HG02610 (cell line): Measurements from ENCODE around the gene TBC1D12.
"Not testable (repeated sequence)": the region's sequence is repeated elsewhere in the genome, so short reads cannot be mapped to it uniquely, and the experiment has no call there.

Experiments used
- ATAC-seq: cut with Tn5 transposase; IDR thresholded peaks from one replicate; pipeline ENCODE4 v1.9.1; 2021; ENCODE audit warnings: mild to moderate bottlenecking, moderate library complexity; ENCODE audit not compliant: unreplicated experiment

TBC1D12 gene

GRCh38 chr10:94450782-94451181, 48.4 kb downstream of the TBC1D12 start:
- no peak for ATAC-seq

- no peak for ATAC-seq
These were observed 49.7 kb downstream of the TBC1D12 start for GRCh38 chr10:94451883-94452519.

DNA sequence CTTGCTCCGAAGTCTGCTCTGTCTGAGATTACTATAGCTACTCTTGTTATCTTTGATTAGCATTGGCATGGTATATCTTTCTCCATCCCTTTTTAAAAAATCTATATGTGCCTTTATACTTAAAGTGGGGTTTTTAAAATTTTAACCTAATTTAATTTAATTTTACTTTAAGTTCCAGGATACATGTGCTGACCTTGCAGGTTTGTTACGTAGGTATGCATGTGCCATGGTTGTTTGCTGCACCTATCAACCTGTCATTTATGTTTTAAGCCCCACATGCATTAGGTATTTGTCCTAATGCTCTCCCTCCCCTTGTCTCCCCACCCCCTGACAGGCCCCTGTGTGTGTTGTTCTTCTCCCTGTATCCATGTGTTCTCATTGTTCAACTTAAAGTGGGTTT, 54.6 kb downstream of the TBC1D12 start:
- ATAC-seq = no peak

DNA sequence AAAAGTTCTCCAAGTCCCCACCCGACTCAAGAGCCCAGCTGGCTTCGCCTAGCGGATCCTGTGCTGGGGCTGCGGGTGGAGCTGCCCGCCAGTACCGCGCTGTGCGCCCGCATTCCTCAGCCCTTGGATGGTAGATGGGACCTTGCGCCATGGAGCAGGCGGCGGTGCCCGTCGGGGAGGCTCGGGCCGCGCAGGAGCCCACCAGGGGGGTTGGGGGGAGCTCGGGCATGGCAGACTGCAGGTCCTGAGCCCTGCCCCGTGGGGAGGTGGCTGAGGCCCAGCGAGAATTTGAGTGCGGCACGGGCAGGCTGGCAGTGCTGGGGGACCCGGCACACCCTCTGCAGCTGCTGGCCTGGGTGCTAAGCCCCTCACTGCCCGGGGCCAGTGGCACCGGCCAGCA, 57.0 kb downstream of the TBC1D12 start:
- no peak for ATAC-seq

DNA sequence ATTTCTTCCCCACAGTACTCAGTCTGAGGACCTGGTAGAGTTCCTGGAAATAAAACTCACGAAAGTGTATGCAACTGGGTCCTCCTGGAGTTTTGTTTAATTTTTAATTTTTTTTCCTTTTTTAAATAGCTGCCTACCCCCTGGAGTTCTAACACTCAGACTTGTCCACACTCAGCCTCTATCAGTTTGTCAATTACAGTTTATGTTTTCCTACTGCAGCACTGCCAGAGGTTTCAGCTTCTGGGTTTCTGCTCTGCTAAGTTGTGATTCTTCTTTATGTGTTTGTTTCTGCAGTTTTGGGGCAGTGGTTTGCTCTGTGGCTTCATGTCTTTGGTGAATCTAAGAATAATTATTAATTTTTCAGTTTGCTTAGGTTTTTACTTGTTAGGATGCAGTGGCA, 59.2 kb downstream of the TBC1D12 start:
- ATAC-seq = no peak

DNA sequence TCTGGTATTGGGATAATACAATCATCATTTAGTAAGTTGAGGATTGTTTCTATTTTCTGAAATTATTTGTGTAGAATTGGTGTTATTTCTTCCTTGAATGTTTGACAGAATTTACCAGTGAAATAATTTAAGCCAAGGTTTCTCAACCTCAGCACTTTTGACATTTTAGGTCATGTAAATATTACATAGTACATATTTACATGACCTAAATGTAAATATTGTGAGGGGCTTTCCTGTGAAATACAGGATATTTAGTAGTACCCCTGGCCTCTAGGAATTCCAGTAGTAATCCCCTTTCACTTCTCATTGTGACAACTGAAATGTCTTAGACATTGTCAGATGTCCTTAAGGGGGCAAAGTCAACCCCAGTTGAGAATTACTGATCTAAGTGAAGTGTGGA, 59.8 kb downstream of the TBC1D12 start:
- ATAC-seq = no peak

DNA sequence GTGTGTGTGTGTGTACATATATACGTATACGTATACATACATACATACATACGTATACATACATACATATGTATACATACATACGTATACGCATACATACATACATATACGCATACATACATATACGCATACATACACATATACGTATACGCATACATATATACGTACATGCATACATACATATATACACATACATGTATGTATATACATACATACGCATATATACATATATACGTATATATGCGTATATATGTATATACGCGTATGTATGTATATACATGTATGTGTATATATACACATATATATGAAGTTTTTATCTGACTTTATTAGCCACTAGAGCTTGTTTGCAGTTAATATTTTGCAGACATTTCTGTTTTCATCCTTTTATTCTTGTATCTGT, 63.3 kb downstream of the TBC1D12 start:
- ATAC-seq = no peak

GRCh38 chr10:94481410-94481809, 79.1 kb downstream of the TBC1D12 start:
- no peak for ATAC-seq

DNA sequence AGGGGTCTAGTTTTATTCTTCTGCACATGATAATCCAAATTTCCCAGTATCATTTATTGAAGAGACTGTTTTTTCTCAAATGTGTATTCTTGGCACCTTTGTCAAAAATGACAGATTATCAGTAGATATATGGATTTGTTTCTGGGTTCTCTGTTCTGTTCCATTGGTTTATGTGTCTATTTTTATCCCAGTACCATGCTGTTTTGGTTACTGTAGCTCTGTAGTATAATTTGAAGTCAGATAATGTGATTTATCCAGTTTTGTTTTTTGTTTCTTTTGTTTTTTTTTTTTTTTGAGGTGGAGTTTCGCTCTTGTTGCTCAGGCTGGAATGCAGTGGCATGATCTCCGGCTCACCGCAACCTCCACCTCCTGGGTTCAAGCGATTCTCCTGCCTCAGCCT, 81.6 kb downstream of the TBC1D12 start:
- ATAC-seq = no peak

- ATAC-seq = no peak
These were observed 82.8 kb downstream of the TBC1D12 start for GRCh38 chr10:94485094-94485493.

GRCh38 chr10:94487575-94487974, 85.2 kb downstream of the TBC1D12 start:
- ATAC-seq = no peak

GRCh38 chr10:94489107-94489506, 86.8 kb downstream of the TBC1D12 start:
- no peak for ATAC-seq

GRCh38 chr10:94489976-94490788, 87.8 kb downstream of the TBC1D12 start:
- no peak for ATAC-seq

DNA sequence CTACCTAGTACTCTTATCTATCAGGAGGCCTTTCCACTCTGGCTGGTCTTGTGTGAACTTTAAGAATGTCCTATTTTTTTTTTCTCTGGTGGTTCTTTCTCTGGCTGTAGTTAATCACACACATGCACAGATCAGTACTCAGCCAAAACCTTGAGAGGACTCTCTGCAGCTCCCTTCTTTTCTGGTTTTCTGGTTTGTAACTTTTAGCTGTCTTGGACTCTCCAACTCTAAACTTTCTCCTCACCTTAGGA, 88.4 kb downstream of the TBC1D12 start:
- no peak for ATAC-seq

DNA sequence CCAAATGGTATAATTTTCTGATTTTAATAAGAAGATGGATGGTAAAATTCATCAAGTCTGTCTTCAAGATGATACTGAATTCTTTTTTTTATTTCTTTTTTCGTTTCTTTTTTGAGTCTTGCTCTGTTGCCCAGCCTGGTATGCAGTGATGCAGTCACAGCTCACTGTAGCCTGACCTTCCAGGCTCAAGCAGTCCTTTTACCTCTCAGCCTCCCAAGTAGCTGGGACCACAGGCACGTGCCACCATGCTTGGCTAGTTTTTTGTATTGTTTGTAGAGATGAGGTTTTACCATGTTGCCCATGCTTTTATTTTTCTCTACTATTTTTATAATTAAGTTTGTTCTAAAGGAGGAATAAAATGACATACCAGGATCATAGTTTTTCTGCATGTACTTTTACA, 91.1 kb downstream of the TBC1D12 start:
- no peak for ATAC-seq

GRCh38 chr10:94496010-94496409, 93.7 kb downstream of the TBC1D12 start:
- ATAC-seq = peak; percentile 87

DNA sequence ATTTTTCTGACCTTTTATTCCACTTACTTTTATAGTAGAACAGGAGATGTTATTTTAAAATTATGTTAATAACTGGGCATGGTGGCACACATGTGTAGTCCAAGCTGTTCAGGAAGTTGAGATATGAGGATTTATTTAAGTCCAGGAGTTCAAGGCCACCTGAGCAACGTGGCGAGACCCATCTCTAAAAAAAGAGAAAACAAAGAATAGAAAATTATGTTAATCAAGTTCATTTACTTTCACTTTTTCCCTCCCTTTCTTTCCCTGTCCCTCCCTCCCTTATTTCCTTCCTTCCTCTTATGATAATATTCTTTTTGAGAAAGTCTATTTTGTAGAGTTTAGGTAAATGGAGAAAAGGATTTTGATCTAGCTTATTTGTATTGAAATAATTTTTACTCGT, 94.3 kb downstream of the TBC1D12 start:
- ATAC-seq = no peak

DNA sequence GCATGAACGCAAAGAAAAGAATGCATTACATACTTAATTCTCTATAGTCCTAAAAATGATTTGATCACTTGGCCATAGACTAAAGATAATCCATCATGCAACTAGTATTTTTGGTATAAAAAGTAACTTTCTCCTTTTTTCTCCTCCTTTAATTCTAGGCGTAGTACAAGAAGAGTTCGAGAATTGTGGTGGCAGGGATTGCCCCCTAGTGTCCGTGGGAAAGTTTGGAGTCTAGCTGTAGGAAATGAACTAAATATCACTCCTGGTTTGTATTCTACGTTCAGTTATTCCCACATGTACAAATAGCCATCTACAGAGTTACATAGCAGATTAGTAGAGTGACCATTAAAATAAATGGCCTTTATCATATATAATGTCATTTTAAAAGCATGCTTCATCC, 97.7 kb downstream of the TBC1D12 start:
- no peak for ATAC-seq

- no peak for ATAC-seq
These were observed 119.2 kb downstream of the TBC1D12 start for GRCh38 chr10:94521276-94522250.

DNA sequence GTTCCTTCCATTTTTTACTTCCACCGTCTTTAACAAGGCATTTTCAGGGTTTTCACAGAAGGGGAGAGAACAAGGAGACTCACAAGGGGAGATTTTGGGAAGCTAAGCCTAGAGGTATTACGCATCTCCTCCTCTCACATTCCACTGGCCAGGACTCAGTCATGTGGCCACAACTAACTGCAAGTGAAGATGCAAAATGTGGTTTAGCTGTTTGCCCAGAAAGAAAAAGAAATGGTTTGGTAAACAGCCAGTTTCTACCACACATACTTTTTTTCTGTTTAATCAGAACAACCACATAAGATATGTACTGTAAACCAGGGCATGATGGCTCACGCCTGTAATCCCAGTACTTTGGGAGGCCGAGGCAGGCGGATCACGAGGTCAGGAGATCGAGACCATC, 121.8 kb downstream of the TBC1D12 start:
- no peak for ATAC-seq

DNA sequence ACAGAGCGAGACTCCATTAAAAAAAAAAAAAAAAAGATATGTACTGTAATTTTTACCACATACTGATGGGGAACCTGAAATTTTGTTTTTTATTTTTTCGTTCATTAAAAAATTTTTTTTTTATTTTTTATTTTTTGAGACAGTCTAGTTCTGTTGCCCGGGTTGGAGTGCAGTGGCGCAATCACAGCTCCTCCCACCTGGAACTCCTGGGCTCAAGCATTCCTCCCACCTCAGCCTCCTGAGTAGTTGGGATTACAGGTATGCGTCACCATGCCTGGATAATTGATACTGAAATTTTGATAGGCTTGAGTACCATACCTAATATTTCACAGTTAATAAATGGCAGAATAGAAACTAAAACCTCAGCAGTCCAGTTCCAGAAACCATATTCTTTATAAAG, 122.4 kb downstream of the TBC1D12 start:
- no peak for ATAC-seq

DNA sequence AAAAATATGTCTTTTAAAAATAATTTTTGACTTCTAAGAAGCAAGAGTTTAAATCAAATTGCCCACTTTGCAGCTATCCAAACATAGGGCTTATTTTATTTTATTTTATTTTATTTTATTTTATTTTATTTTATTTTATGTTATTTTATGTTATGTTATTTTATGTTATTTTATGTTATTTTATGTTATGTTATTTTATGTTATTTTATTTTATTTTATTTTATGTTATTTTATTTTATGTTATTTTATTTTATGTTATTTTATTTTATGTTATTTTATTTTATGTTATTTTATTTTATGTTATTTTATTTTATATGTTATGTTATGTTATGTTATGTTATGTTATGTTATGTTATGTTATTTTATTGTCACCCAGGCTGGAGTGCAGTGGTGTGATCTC, 129.2 kb downstream of the TBC1D12 start:
- not testable (repeated sequence) for ATAC-seq
